ENCODE results near the gene OR2T5. TPM values are rescaled to one million over a fixed set of nuclear protein-coding genes. Genes with fewer than 3 reads are reported as not detected.

The OR2T5 gene
- total RNA-seq, 1 experiment from 2014 or later = not detected

Other genes starting within 250 kb of the OR2T5 start
- not detected in 2 replicates for gene OR2T33, start 210.6 kb upstream of the OR2T5 start, total RNA-seq (2014; rRNA removed; shearing (Covaris generic); ENCODE audit: low replicate concordance)
- not detected in 2 replicates for gene OR2T12, start 185.2 kb upstream of the OR2T5 start, total RNA-seq (2014; rRNA removed; shearing (Covaris generic); ENCODE audit: low replicate concordance)
- gene OR2M7, start 164.0 kb upstream of the OR2T5 start, total RNA-seq (2014; rRNA removed; shearing (Covaris generic); ENCODE audit: low replicate concordance) = not detected in 2 replicates
- not detected in 2 replicates for gene OR14C36, start 139.8 kb upstream of the OR2T5 start, total RNA-seq (2014; rRNA removed; shearing (Covaris generic); ENCODE audit: low replicate concordance)
- gene OR2T4, start 126.9 kb upstream of the OR2T5 start, total RNA-seq (2014; rRNA removed; shearing (Covaris generic); ENCODE audit: low replicate concordance) = not detected in 2 replicates
- not detected in 2 replicates for gene OR2T6, start 112.8 kb upstream of the OR2T5 start, total RNA-seq (2014; rRNA removed; shearing (Covaris generic); ENCODE audit: low replicate concordance)
- not detected in 2 replicates for gene OR2T1, start 85.5 kb upstream of the OR2T5 start, total RNA-seq (2014; rRNA removed; shearing (Covaris generic); ENCODE audit: low replicate concordance)
- not detected in 2 replicates for gene OR2T2, start 43.0 kb upstream of the OR2T5 start, total RNA-seq (2014; rRNA removed; shearing (Covaris generic); ENCODE audit: low replicate concordance)
- gene OR2T3, start 15.2 kb upstream of the OR2T5 start, total RNA-seq (2014; rRNA removed; shearing (Covaris generic); ENCODE audit: low replicate concordance) = not detected in 2 replicates
- not detected in 2 replicates for gene OR2G6, start 19.5 kb downstream of the OR2T5 start, total RNA-seq (2014; rRNA removed; shearing (Covaris generic); ENCODE audit: low replicate concordance)
- not detected in 2 replicates for gene OR2T29, start 74.2 kb downstream of the OR2T5 start, total RNA-seq (2014; rRNA removed; shearing (Covaris generic); ENCODE audit: low replicate concordance)
- gene OR2T34, start 86.2 kb downstream of the OR2T5 start, total RNA-seq (2014; rRNA removed; shearing (Covaris generic); ENCODE audit: low replicate concordance) = not detected in 2 replicates
- gene OR2T10, start 109.1 kb downstream of the OR2T5 start, total RNA-seq (2014; rRNA removed; shearing (Covaris generic); ENCODE audit: low replicate concordance) = not detected in 2 replicates
- gene OR2T11, start 146.5 kb downstream of the OR2T5 start, total RNA-seq (2014; rRNA removed; shearing (Covaris generic); ENCODE audit: low replicate concordance) = not detected in 2 replicates
- not detected in 2 replicates for gene OR2T35, start 156.7 kb downstream of the OR2T5 start, total RNA-seq (2014; rRNA removed; shearing (Covaris generic); ENCODE audit: low replicate concordance)
- not detected in 2 replicates for gene OR2T27, start 166.9 kb downstream of the OR2T5 start, total RNA-seq (2014; rRNA removed; shearing (Covaris generic); ENCODE audit: low replicate concordance)
- gene OR14I1, start 214.2 kb downstream of the OR2T5 start, total RNA-seq (2014; rRNA removed; shearing (Covaris generic); ENCODE audit: low replicate concordance) = not detected in 2 replicates